ENCODE measurements around the gene PLA2G2A.
"Not testable (repeated sequence)": the region's sequence is repeated elsewhere in the genome, so short reads cannot be mapped to it uniquely, and the experiment has no call there.

PLA2G2A gene

DNA sequence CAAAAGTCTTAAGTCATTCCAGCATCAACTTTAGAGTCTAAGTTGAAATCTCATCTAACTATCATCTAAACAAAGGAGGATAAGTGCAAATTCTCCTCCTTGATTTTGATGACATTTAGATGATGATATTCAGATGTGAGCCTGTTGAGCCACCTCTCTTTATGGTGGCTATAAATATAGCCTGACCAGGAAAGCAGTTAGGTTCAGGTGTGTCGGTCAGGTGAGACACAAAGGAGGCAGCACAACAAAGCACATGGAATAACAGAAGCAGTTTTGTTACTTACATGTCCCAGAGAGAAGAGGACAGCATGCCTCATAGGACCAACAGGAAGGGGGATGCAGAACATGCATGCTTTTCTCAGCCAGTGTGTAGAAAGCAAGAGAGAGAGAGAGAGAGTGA is 30.6 kb upstream of the PLA2G2A start:
- H3K27me3 ChIP-seq (ENCODE audit: insufficient read depth, poor library complexity, severe bottlenecking), result peaks cover 6% of the 10 kb centered on the region
- DNase-seq (ENCODE audit: low spot score), result no peak

DNA sequence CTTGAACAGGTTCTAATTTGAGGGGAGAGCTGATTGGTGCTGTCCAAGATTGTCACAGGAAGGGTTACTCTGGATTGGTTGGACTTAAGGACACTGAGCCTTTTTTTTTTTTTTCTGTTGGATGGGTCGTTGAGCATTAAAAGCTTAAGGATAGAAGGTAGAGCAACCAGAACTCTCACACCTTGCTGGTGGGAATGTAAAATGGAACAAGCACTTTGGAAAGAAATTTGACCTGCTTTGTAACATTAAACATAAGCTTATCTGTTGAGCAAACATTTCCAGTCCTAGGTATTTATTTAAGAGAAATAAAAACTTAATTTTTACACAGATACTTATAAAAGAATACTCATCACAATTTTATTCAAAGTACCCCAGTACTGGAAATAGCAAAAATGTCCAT is 29.8 kb upstream of the PLA2G2A start:
- Histone ChIP-seq H3K4me3 (ENCODE audit: severe bottlenecking) (no peak overlapping the region), H3K27me3 (ENCODE audit: insufficient read depth, poor library complexity, severe bottlenecking) (peaks cover 4% of the 10 kb centered on the region), H3K4me1 (ENCODE audit: insufficient read depth, poor library complexity, severe bottlenecking) (no peaks in the 10 kb centered on the region), H3K27ac (ENCODE audit: poor library complexity, severe bottlenecking) (no peak overlapping the region), H3K36me3 (ENCODE audit: low read depth) (no peaks in the 10 kb centered on the region), H3K9me3 (ENCODE audit: severe bottlenecking) (no peaks in the 10 kb centered on the region)
- ATAC-seq (ENCODE audit: low read depth), result no peak
- TF ChIP-seq, protein P1, sequence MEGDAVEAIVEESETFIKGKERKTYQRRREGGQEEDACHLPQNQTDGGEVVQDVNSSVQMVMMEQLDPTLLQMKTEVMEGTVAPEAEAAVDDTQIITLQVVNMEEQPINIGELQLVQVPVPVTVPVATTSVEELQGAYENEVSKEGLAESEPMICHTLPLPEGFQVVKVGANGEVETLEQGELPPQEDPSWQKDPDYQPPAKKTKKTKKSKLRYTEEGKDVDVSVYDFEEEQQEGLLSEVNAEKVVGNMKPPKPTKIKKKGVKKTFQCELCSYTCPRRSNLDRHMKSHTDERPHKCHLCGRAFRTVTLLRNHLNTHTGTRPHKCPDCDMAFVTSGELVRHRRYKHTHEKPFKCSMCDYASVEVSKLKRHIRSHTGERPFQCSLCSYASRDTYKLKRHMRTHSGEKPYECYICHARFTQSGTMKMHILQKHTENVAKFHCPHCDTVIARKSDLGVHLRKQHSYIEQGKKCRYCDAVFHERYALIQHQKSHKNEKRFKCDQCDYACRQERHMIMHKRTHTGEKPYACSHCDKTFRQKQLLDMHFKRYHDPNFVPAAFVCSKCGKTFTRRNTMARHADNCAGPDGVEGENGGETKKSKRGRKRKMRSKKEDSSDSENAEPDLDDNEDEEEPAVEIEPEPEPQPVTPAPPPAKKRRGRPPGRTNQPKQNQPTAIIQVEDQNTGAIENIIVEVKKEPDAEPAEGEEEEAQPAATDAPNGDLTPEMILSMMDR (IDR thresholded peaks at IDR 0.05; ENCODE audit: poor library complexity, severe bottlenecking), result no peak
- DNase-seq (ENCODE audit: low spot score), result no peak

More for the DNA sequence above, 30.6 kb upstream of the PLA2G2A start:
- H3K36me3 ChIP-seq (ENCODE audit: low read depth), result no peaks in the 10 kb centered on the region
- TF ChIP-seq, protein P1 (IDR thresholded peaks at IDR 0.05; ENCODE audit: poor library complexity, severe bottlenecking), result no peak
- H3K27ac ChIP-seq (ENCODE audit: poor library complexity, severe bottlenecking), result no peak overlapping the region
- no peaks in the 10 kb centered on the region for H3K9me3 ChIP-seq (ENCODE audit: severe bottlenecking)
- no peak overlapping the region for H3K4me3 ChIP-seq (ENCODE audit: severe bottlenecking)
- no peak for ATAC-seq (ENCODE audit: low read depth)
- H3K4me1 ChIP-seq (ENCODE audit: insufficient read depth, poor library complexity, severe bottlenecking), result no peaks in the 10 kb centered on the region

DNA sequence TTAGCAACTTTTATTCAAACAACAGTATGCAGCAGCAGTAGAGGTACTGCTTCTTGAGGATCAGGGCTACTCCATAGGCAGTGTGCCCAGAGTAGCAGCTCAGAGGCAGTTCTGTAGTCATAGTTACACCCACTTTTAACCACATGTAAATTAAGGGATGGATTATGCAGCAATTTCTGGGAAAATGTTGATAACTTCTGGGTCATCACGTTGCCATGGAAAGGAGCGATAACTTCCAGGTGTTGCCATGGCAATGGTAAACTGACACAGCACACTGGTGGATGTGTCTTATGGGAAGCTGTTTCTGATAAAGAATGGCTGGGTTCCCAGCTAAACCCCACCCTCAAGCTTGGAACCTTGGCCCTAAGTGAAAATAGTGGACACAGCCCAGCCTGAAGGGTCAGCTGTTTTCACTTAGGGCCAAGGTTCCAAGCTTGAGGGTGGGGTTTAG is 29.0 kb upstream of the PLA2G2A start:
- peaks cover 2% of the 10 kb centered on the region for H3K27me3 ChIP-seq (ENCODE audit: insufficient read depth, poor library complexity, severe bottlenecking)
- no peak for DNase-seq (ENCODE audit: low spot score)
- no peak overlapping the region for H3K4me3 ChIP-seq (ENCODE audit: severe bottlenecking)
- H3K4me1 ChIP-seq (ENCODE audit: insufficient read depth, poor library complexity, severe bottlenecking), result no peaks in the 10 kb centered on the region
- peaks cover 2% of the 10 kb centered on the region for H3K9me3 ChIP-seq (ENCODE audit: severe bottlenecking)
- H3K36me3 ChIP-seq (ENCODE audit: low read depth), result no peaks in the 10 kb centered on the region
- TF ChIP-seq, protein P1 (IDR thresholded peaks at IDR 0.05; ENCODE audit: poor library complexity, severe bottlenecking), result no peak
- no peak for ATAC-seq (ENCODE audit: low read depth)
- no peak overlapping the region for H3K27ac ChIP-seq (ENCODE audit: poor library complexity, severe bottlenecking)

DNA sequence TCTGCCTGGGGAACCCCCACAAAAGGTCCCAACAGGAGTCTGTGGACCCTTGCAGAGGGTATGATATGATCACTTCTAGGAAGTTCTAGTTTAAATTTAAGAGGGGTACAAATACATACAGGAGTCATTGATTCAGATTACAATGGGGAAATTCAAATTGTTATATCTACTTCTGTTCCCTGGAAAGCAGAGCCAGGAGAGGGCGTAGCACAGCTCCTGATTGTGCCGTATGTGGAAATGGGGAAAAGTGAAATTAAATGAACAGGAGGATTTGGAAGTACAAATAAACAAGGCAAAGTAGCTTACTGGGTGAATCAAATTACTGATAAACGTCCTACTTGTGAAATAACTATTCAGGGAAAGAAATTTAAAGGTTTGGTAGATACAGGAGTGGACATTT is 19.4 kb upstream of the PLA2G2A start:
- not testable (repeated sequence) for DNase-seq (ENCODE audit: low spot score); H3K9me3 ChIP-seq (ENCODE audit: severe bottlenecking); ATAC-seq (ENCODE audit: low read depth); H3K36me3 ChIP-seq (ENCODE audit: low read depth); H3K4me1 ChIP-seq (ENCODE audit: insufficient read depth, poor library complexity, severe bottlenecking); H3K4me3 ChIP-seq (ENCODE audit: severe bottlenecking); H3K27me3 ChIP-seq (ENCODE audit: insufficient read depth, poor library complexity, severe bottlenecking); H3K27ac ChIP-seq (ENCODE audit: poor library complexity, severe bottlenecking)

DNA sequence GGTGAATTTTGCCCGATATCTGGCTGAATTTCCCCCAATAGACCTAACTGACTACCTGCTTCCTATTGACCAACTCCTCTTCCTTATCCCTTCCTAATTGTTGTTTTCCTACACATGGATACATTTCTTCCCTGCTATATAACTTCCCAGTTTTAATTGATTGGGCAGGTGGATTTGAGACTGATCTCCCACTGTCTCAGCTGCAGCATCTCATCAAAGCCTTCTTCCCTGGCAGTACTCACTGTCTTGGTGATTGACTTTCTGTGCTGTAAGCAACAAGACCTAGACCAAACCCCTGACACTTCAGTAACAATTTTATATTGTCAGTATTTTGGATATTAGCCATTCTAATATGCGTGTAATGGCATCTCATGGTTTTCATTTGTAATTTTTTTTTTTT is 11.3 kb upstream of the PLA2G2A start:
- Histone ChIP-seq H3K27ac (ENCODE audit: poor library complexity, severe bottlenecking) (no peak overlapping the region), H3K36me3 (ENCODE audit: low read depth) (no peaks in the 10 kb centered on the region), H3K4me3 (ENCODE audit: severe bottlenecking) (no peak overlapping the region), H3K4me1 (ENCODE audit: insufficient read depth, poor library complexity, severe bottlenecking) (no peaks in the 10 kb centered on the region), H3K9me3 (ENCODE audit: severe bottlenecking) (no peaks in the 10 kb centered on the region), H3K27me3 (ENCODE audit: insufficient read depth, poor library complexity, severe bottlenecking) (peaks cover 14% of the 10 kb centered on the region)
- TF ChIP-seq, protein P1 (IDR thresholded peaks at IDR 0.05; ENCODE audit: poor library complexity, severe bottlenecking), result no peak
- DNase-seq (ENCODE audit: low spot score), result no peak
- no peak for ATAC-seq (ENCODE audit: low read depth)

DNA sequence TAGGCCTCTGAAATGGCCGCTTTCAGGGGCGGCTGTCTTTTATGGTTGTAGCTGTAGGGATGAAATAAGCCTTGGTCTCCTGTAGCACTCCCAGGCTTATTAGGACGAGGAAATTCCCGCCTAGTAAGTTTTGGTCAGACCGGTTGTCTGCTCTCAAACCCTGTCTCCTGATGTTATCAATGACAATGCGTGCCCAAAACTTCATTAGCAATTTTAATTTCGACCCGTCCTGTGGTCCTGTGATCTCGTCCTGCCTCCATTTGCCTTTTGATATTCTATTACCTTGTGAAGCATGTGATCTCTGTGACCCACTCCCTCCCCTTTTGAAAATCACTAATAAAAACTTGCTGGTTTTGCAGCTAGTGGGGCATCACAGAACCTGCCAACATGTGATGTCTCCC is 10.8 kb upstream of the PLA2G2A start:
- H3K9me3 ChIP-seq (ENCODE audit: severe bottlenecking); H3K36me3 ChIP-seq (ENCODE audit: low read depth); ATAC-seq (ENCODE audit: low read depth); DNase-seq (ENCODE audit: low spot score); H3K4me3 ChIP-seq (ENCODE audit: severe bottlenecking); H3K27ac ChIP-seq (ENCODE audit: poor library complexity, severe bottlenecking); H3K4me1 ChIP-seq (ENCODE audit: insufficient read depth, poor library complexity, severe bottlenecking): not testable (repeated sequence)
- H3K27me3 ChIP-seq (ENCODE audit: insufficient read depth, poor library complexity, severe bottlenecking), result peaks cover 14% of the 10 kb centered on the region
